CD4-positive, alpha-beta memory T cell (primary cell): ENCODE measurements around the gene SELENOW. TPM values are rescaled to one million over a fixed set of nuclear protein-coding genes. Genes with fewer than 3 reads are reported as not detected.

Source experiments
- CTCF ChIA-PET: fragments of 350-600 bp; sonication (Branson Sonifier 250); formaldehyde crosslinking; loops from one replicate; lab custom pipeline; 2021; ENCODE audit warnings: inconsistent platforms; ENCODE audit not compliant: partially characterized antibody; lab: Charles Lee
- POLR2A ChIA-PET: fragments of 350-600 bp; sonication (Branson Sonifier 250); formaldehyde crosslinking; loops from one replicate; lab custom pipeline; 2021; ENCODE audit not compliant: partially characterized antibody; lab: Charles Lee
- DNase-seq, 5 donors: peaks; one replicate each; pipeline versions ENCODE4 v3.0.0 to v3.0.0-alpha.2; 2020 to 2022; ENCODE audit warnings: mixed read lengths in 1 of 5
- H3K27ac ChIP-seq: one replicate; pipeline ENCODE4 v1.7.0; 2013; ENCODE audit warnings: low read depth, low read length
- H3K27me3 ChIP-seq: 2 replicates; pipeline ENCODE4 v1.7.0; 2013; ENCODE audit warnings: mild to moderate bottlenecking, low read length, moderate library complexity; ENCODE audit not compliant: insufficient read depth
- H3K36me3 ChIP-seq: 2 replicates; pipeline ENCODE4 v1.7.0; 2013; ENCODE audit warnings: mild to moderate bottlenecking, low read length, moderate library complexity; ENCODE audit not compliant: insufficient read depth
- H3K4me1 ChIP-seq: 2 replicates; pipeline ENCODE4 v1.7.0; 2013; ENCODE audit warnings: mild to moderate bottlenecking, low read length, moderate library complexity; ENCODE audit not compliant: insufficient read depth
- H3K4me3 ChIP-seq, 2 donors: one replicate each; pipeline ENCODE4 v1.7.0; 2013; ENCODE audit warnings: low read length in 2 of 2, mild to moderate bottlenecking in 1 of 2
- H3K9me3 ChIP-seq, 2 donors: one replicate each; pipeline ENCODE4 v1.7.0; 2013; ENCODE audit warnings: low read length in 2 of 2, control low read depth in 1 of 2; ENCODE audit not compliant: control insufficient read depth in 1 of 2
- H3K27ac Mint-ChIP-seq, 7 donors: one replicate each; pipeline ENCODE4 v1.8.0; 2020 to 2021; ENCODE audit warnings: mixed read lengths in 7 of 7, mild to moderate bottlenecking in 6 of 7, inconsistent platforms in 3 of 7, moderate library complexity in 3 of 7
- H3K27me3 Mint-ChIP-seq, 2 donors: one replicate each; pipeline ENCODE4 v1.8.0; 2020 to 2021; ENCODE audit warnings: mixed read lengths in 2 of 2
- H3K36me3 Mint-ChIP-seq, 2 donors: one replicate each; pipeline ENCODE4 v1.8.0; 2020 to 2021; ENCODE audit warnings: mixed read lengths in 2 of 2, inconsistent platforms in 1 of 2, mild to moderate bottlenecking in 1 of 2
- H3K4me1 Mint-ChIP-seq, 4 donors: one replicate each; pipeline ENCODE4 v1.8.0; 2020 to 2021; ENCODE audit warnings: mixed read lengths in 4 of 4, mild to moderate bottlenecking in 1 of 4
- H3K4me3 Mint-ChIP-seq, 8 donors: one replicate each; pipeline ENCODE4 v1.8.0; 2020 to 2021; ENCODE audit warnings: mixed read lengths in 8 of 8, mild to moderate bottlenecking in 7 of 8, moderate library complexity in 6 of 8, inconsistent platforms in 3 of 8
- H3K9me3 Mint-ChIP-seq, 8 donors: one replicate each; pipeline ENCODE4 v1.8.0; 2020 to 2021; ENCODE audit warnings: mixed read lengths in 8 of 8, mild to moderate bottlenecking in 5 of 8, inconsistent platforms in 3 of 8, moderate library complexity in 1 of 8
- intact Hi-C: fragments of 100-400 bp; cut with micrococcal nuclease; formaldehyde crosslinking; loops from one replicate; pipeline ENCODE4 v1.15.1; 2023
- polyA plus RNA-seq, 2 donors: library from polyadenylated mRNA; unstranded; fragments of 300-500 nt; fragmentation: Illumina TruSeq; gene quantifications; one replicate each; pipeline ENCODE4 v1.2.3, GENCODE V29; 2021
- total RNA-seq, 2 experiments: library from RNA; stranded (reverse); gene quantifications; one replicate each; pipeline ENCODE4 v1.2.3, GENCODE V29; 2021

SELENOW gene
- total RNA-seq (100 to 1,000 TPM; 116 to 122 TPM), polyA plus RNA-seq (100 to 1,000 TPM; 350 to 352 TPM)

GRCh38 chr19:47778049-47778953 is at the start of gene SELENOW:
SELENOW (plus strand) TSS chr19:47778703; CDS start chr19:47778786, 83 bp downstream.
- H3K4me1 Mint-ChIP-seq = peaks cover 15 to 42% (median 27%) of the 10 kb centered on the region in 4 donors
- Histone ChIP-seq H3K4me3 (peak within 1 kb of the TSS; percentile 55 to 99), H3K36me3 (no peaks in the 10 kb centered on the region), H3K27me3 (no peaks in the 10 kb centered on the region), H3K27ac (peak within 1 kb of the TSS; percentile 86), H3K4me1 (peaks cover 17% of the 10 kb centered on the region), H3K9me3 (no peaks in the 10 kb centered on the region)
- intact Hi-C loops = loop anchor here (1.0 kb wide), 2 partner anchors 33 to 504 kb away; partner anchors contain the start of genes INAFM1 and NOP53
- DNase-seq = peak; percentile 73 to 87 (median 80)
- no peaks in the 10 kb centered on the region for H3K27me3 Mint-ChIP-seq
- peak within 1 kb of the TSS; percentile 74 to 97 (median 95) for H3K27ac Mint-ChIP-seq
- POLR2A ChIA-PET = interaction anchor here (0.7 to 2.1 kb wide), 6 partner anchors 20 to 1845 kb away, joined by 3 to 7 read pairs (median 3); partner anchors contain the start of gene NOP53
- CTCF ChIA-PET = no interaction called here
- H3K36me3 Mint-ChIP-seq = peaks cover 17 to 24% of the 10 kb centered on the region in 2 donors
- no peaks in the 10 kb centered on the region for H3K9me3 Mint-ChIP-seq
- peak within 1 kb of the TSS; percentile 91 to 98 (median 96) for H3K4me3 Mint-ChIP-seq

GRCh38 chr19:47729468-47729798 is 49.1 kb upstream of the SELENOW start:
- CTCF ChIA-PET = interaction anchor here (1.3 kb wide), 1 partner anchor 13 kb away, joined by 3 read pairs; no protein-coding TSS in a partner anchor
- no peaks in the 10 kb centered on the region for H3K36me3 Mint-ChIP-seq
- H3K27me3 ChIP-seq = no peaks in the 10 kb centered on the region
- POLR2A ChIA-PET = no interaction called here
- DNase-seq = no peak
- peak overlapping the region in 1 of 7 donors; percentile 13 for H3K27ac Mint-ChIP-seq
- no peak overlapping the region for H3K27ac ChIP-seq
- H3K4me1 ChIP-seq = peaks cover 7% of the 10 kb centered on the region
- H3K9me3 Mint-ChIP-seq = peaks cover 0 to 2% (median 0%) of the 10 kb centered on the region in 8 donors
- H3K27me3 Mint-ChIP-seq = peaks cover 26 to 32% of the 10 kb centered on the region in 2 donors
- H3K4me3 Mint-ChIP-seq = peak overlapping the region; percentile 29 to 81 (median 70)
- no peak overlapping the region for H3K4me3 ChIP-seq
- peaks cover 9 to 16% (median 10%) of the 10 kb centered on the region in 4 donors for H3K4me1 Mint-ChIP-seq
- H3K9me3 ChIP-seq = no peaks in the 10 kb centered on the region
- no peaks in the 10 kb centered on the region for H3K36me3 ChIP-seq
- intact Hi-C loops = no loop called here

- H3K4me1 ChIP-seq = peaks cover 7% of the 10 kb centered on the region
- H3K9me3 ChIP-seq = no peaks in the 10 kb centered on the region
- H3K27me3 Mint-ChIP-seq = peaks cover 25 to 30% of the 10 kb centered on the region in 2 donors
- no peak overlapping the region for H3K27ac ChIP-seq
- ChIA-PET CTCF (interaction anchor here (1.3 kb wide), 1 partner anchor 14 kb away, joined by 3 read pairs; no protein-coding TSS in a partner anchor), POLR2A (no interaction called here)
- H3K27me3 ChIP-seq = no peaks in the 10 kb centered on the region
- peaks cover 9 to 16% (median 10%) of the 10 kb centered on the region in 4 donors for H3K4me1 Mint-ChIP-seq
- peak overlapping the region in 1 of 7 donors; percentile 13 for H3K27ac Mint-ChIP-seq
- intact Hi-C loops = no loop called here
- no peaks in the 10 kb centered on the region for H3K36me3 ChIP-seq
- no peaks in the 10 kb centered on the region for H3K36me3 Mint-ChIP-seq
- no peak for DNase-seq
- H3K4me3 Mint-ChIP-seq = peak overlapping the region; percentile 40 to 79 (median 64)
- H3K9me3 Mint-ChIP-seq = peaks cover 0 to 2% (median 0%) of the 10 kb centered on the region in 8 donors
- no peak overlapping the region for H3K4me3 ChIP-seq
These were observed 48.5 kb upstream of the SELENOW start for GRCh38 chr19:47729799-47730520.

DNA sequence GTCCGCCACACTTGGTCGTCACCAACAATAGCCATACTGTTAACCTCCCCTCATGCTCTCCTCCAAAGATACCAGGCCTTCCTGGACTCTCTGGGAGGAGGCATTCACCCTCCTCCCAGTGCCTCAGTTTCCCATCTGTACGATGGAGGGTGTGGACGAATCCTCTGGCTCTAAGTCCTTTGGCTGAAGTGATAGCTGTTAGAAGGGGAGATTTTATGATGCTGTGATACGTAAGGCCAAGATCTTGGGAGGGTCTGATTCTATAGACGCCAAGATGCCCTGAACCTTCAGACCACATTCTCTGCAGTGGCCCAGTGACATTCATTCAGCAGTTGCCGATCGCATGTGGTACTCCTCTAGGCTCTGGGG is 48.0 kb upstream of the SELENOW start:
- H3K4me1 ChIP-seq = peaks cover 7% of the 10 kb centered on the region
- H3K27me3 Mint-ChIP-seq = peaks cover 23 to 28% of the 10 kb centered on the region in 2 donors
- H3K27me3 ChIP-seq = no peaks in the 10 kb centered on the region
- H3K4me1 Mint-ChIP-seq = peaks cover 9 to 16% (median 10%) of the 10 kb centered on the region in 4 donors
- peak overlapping the region in 5 of 8 donors; percentile 26 to 69 (median 57) for H3K4me3 Mint-ChIP-seq
- ChIA-PET CTCF (interaction anchor here (1.3 kb wide), 1 partner anchor 14 kb away, joined by 3 read pairs; no protein-coding TSS in a partner anchor), POLR2A (no interaction called here)
- peak overlapping the region in 1 of 7 donors; percentile 2 for H3K27ac Mint-ChIP-seq
- no peak for DNase-seq
- H3K4me3 ChIP-seq = no peak overlapping the region
- no peaks in the 10 kb centered on the region for H3K9me3 Mint-ChIP-seq
- H3K9me3 ChIP-seq = no peaks in the 10 kb centered on the region
- intact Hi-C loops = no loop called here
- no peak overlapping the region for H3K27ac ChIP-seq
- H3K36me3 Mint-ChIP-seq = no peaks in the 10 kb centered on the region
- no peaks in the 10 kb centered on the region for H3K36me3 ChIP-seq

- peak overlapping the region in 3 of 8 donors; percentile 25 to 58 (median 28) for H3K4me3 Mint-ChIP-seq
- Histone ChIP-seq H3K4me1 (peaks cover 7% of the 10 kb centered on the region), H3K9me3 (no peaks in the 10 kb centered on the region), H3K4me3 (no peak overlapping the region), H3K27me3 (no peaks in the 10 kb centered on the region), H3K27ac (no peak overlapping the region), H3K36me3 (no peaks in the 10 kb centered on the region)
- intact Hi-C loops = no loop called here
- H3K27ac Mint-ChIP-seq = peak overlapping the region in 2 of 7 donors; percentile 2 to 53
- H3K36me3 Mint-ChIP-seq = no peaks in the 10 kb centered on the region
- peaks cover 23 to 28% of the 10 kb centered on the region in 2 donors for H3K27me3 Mint-ChIP-seq
- POLR2A ChIA-PET = no interaction called here
- peaks cover 9 to 16% (median 10%) of the 10 kb centered on the region in 4 donors for H3K4me1 Mint-ChIP-seq
- no peaks in the 10 kb centered on the region for H3K9me3 Mint-ChIP-seq
- DNase-seq = no peak
- CTCF ChIA-PET = no interaction called here
These were observed 47.6 kb upstream of the SELENOW start for GRCh38 chr19:47730910-47731309.

GRCh38 chr19:47735131-47735530 is 43.4 kb upstream of the SELENOW start:
- Mint-ChIP-seq H3K27me3 (peaks cover 9 to 14% of the 10 kb centered on the region in 2 donors), H3K4me1 (peaks cover 0 to 5% (median 3%) of the 10 kb centered on the region in 4 donors), H3K36me3 (no peaks in the 10 kb centered on the region), H3K4me3 (no peak overlapping the region), H3K27ac (no peak overlapping the region), H3K9me3 (no peaks in the 10 kb centered on the region)
- Histone ChIP-seq H3K4me1 (no peaks in the 10 kb centered on the region), H3K4me3 (no peak overlapping the region), H3K27ac (no peak overlapping the region), H3K9me3 (no peaks in the 10 kb centered on the region), H3K27me3 (no peaks in the 10 kb centered on the region), H3K36me3 (no peaks in the 10 kb centered on the region)
- ChIA-PET CTCF (interaction anchor here (0.6 to 1.5 kb wide), 4 partner anchors 22 to 304 kb away, joined by 3 read pairs; no protein-coding TSS in a partner anchor), POLR2A (interaction anchor here (1.3 kb wide), 1 partner anchor 10 kb away, joined by 3 read pairs; the partner anchor contains the start of gene NOP53)
- DNase-seq = no peak
- intact Hi-C loops = no loop called here
